Motor neuron (in vitro differentiated cells): Measurements from ENCODE around the gene SDR39U1. TPM values are rescaled to one million over a fixed set of nuclear protein-coding genes. Genes with fewer than 3 reads are reported as not detected.

ENCODE experiments used
- ATAC-seq, 8 experiments: fragments of 200-7000 bp; cut with Tn5 transposase; replicated peaks in 6 of 8; 2 replicates each; pipeline ENCODE4 v1.8.0; 2021; ENCODE audit warnings: mild to moderate bottlenecking in 8 of 8, moderate library complexity in 8 of 8
- H3K27ac ChIP-seq, 2 donors: fragments of 250-450 bp; sonication (Bioruptor Pico); 2 replicates each; pipeline ENCODE4 v1.9.0; 2021; ENCODE audit warnings: antibody characterized with exemption in 2 of 2, mild to moderate bottlenecking in 2 of 2, moderate library complexity in 1 of 2
- H3K4me1 ChIP-seq, 2 donors: fragments of 250-450 bp; sonication (Bioruptor Pico); replicated peaks in 1 of 2; 2 replicates each; pipeline ENCODE4 v1.6.1; 2021; ENCODE audit warnings: antibody characterized with exemption in 2 of 2, mild to moderate bottlenecking in 2 of 2, moderate library complexity in 1 of 2
- H3K4me3 ChIP-seq, 5 donors: fragments of 250-450 bp; sonication (Bioruptor Pico); 2 replicates each; pipeline ENCODE4 v1.9.0; 2021; ENCODE audit warnings: antibody characterized with exemption in 5 of 5, mild to moderate bottlenecking in 5 of 5, moderate library complexity in 4 of 5
- WGBS, 10 experiments: fragments of 450-650 bp; shearing (Covaris generic); methylation state at CpG; one replicate each; pipeline ENCODE4 v1.0.0; 2022; 5-methylcytosine and 5-hydroxymethylcytosine counted together
- in situ Hi-C, 9 experiments: fragments of 400-800 bp; cut with MboI; loops; one replicate each; pipeline ENCODE4 v1.15.0; 2021; ENCODE audit warnings: low sequenced_read_pairs in 9 of 9, low pct_unique_long_range_greater_than_20kb in 2 of 9; ENCODE audit not compliant: unreplicated experiment in 9 of 9
- total RNA-seq, 8 experiments: library from RNA; unstranded; fragments of 300-600 nt; gene quantifications; 2 replicates each; pipeline versions ENCODE4 v1.2.3 to v1.2.4, GENCODE V29; 2022

The SDR39U1 gene
- total RNA-seq, 8 experiments from 2014 or later = 34.6 to 72.5 (median 55.1) TPM

DNA sequence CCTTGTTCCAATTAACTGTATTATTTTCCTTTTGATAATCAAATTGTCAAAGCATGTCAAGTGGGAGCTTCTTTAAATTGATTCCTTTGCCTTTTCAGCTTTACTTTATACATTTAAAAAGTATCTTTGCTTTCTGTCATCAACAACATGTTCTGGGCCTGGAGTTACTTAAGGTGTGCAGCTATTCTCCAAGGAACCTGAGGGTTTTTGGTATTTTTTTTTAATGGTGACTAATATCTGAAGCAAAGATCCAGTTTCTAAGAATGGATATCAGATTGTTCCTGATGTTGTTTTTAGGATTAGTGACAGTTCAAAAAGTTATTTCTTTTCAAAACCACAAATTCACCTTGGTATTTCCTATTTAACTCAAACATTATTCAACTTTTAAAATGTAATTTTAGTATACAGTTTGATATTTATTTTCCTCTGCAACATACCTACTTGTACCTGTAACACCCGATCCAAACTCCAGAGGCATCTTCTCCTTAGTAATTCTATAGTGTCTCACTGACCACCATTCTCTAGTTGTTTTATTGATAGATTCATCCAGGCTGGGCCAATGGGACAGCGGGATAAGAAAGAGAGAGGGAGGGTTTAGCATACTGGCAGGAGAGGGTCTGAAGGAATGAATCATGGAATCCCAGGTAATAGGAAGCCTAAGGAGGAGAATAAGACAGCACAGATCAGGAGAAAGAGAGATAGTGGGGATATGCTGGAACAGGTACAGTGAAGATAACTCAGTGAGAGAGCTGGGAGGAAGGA is 16.2 kb downstream of the SDR39U1 start:
- no peak for ATAC-seq
- Histone ChIP-seq H3K4me3 (no peak overlapping the region), H3K27ac (no peak overlapping the region), H3K4me1 (peaks cover 0 to 11% of the 10 kb centered on the region in 2 donors)
- 57 to 100% (median 94%) methylated on average over 1 to 2 of the region's 2 CpGs; no CpG with 5 or more reads in 1 of the 10 experiments for WGBS, 10 experiments
- in situ Hi-C loops = loop anchor here in 4 of 9 experiments (25.0 kb wide), 1 partner anchor 89 kb away; the partner anchor contains the start of genes ADCY4 (in 4 of the 4) and RIPK3 (in 4 of the 4)

DNA sequence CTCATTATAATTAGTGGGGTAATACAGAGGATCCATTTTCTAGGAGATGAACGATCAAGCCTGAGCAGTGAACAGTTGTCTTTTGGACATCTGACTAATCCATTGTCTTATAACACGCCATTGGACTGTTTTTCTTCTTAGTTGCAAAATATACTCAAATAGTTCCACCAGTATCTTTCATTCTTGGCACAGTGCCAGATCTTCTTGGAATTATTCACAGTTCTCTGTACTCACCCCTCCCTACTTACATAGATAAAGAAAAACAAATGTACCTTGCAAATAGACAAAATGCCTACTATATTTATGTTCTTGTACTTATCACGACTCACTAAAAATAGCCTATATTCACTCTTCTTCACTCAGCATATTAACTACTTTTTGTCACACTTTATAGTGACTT is 16.9 kb downstream of the SDR39U1 start:
- no peak overlapping the region for H3K4me3 ChIP-seq
- WGBS, 10 experiments = 0 to 88% (median 68%) methylated on average over 2 to 3 of the region's 3 CpGs; no CpG with 5 or more reads in 1 of the 10 experiments
- peaks cover 0 to 5% of the 10 kb centered on the region in 2 donors for H3K4me1 ChIP-seq
- ATAC-seq = peak in 2 of 8 experiments; percentile 4 to 9
- in situ Hi-C loops = loop anchor here in 4 of 9 experiments (25.0 kb wide), 1 partner anchor 88 kb away; the partner anchor contains the start of genes ADCY4 (in 4 of the 4) and RIPK3 (in 4 of the 4)
- no peak overlapping the region for H3K27ac ChIP-seq

- in situ Hi-C loops = no loop called here
These were observed 19.6 kb downstream of the SDR39U1 start for GRCh38 chr14:24422694-24423601.

DNA sequence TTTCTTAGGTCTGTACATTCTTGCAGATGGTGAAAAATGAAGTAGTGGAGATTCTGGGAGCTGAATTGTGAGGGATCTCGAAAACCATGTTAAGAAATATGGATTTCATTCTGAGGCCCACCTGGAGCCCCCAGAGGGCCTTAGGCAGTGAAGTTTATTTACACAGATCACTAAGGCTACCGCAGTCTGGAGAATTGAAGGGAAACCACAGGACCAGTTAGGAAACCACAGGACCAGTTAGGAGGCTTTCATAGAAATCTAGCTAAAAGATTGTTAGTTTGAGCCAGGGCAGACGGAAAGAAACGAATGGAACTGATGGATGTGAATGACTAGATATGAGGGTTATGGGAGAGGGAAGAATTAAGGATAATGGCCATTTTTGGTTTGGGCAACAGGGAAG is 20.3 kb downstream of the SDR39U1 start:
- H3K4me1 ChIP-seq = no peaks in the 10 kb centered on the region
- WGBS, 10 experiments = 20 to 86% (median 80%) methylated on average over 1 to 4 of the region's 4 CpGs; no CpG with 5 or more reads in 1 of the 10 experiments
- no peak overlapping the region for H3K4me3 ChIP-seq
- H3K27ac ChIP-seq = no peak overlapping the region
- in situ Hi-C loops = no loop called here
- no peak for ATAC-seq

More at GRCh38 chr14:24422694-24423601, 19.6 kb downstream of the SDR39U1 start:
- ATAC-seq = no peak
- Histone ChIP-seq H3K4me1 (no peaks in the 10 kb centered on the region), H3K4me3 (no peak overlapping the region), H3K27ac (no peak overlapping the region)
- WGBS, 10 experiments = 59 to 92% (median 78%) methylated on average over 2 to 12 of the region's 12 CpGs; no CpG with 5 or more reads in 1 of the 10 experiments

DNA sequence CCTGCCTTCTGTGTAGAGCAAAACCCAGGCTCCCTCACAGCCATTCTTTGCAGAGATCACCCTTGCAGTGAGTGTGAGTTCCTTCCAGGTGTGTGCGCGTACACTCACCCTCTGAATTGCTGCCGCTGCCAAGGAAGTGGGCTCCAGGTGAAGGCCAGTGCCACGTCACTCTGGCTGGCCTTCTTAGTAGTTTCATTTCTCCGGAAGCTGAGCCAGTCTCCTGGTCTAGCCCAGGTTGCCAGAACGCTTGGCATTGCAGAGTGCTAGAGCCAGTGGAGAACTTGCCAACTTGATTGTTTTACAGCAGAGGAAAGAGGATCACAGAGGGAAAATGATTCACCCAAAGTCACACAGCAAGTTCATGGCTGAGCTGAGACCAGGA is 24.1 kb downstream of the SDR39U1 start:
- WGBS, 10 experiments = 0 to 100% (median 80%) methylated on average over 1 to 3 of the region's 6 CpGs; no CpG with 5 or more reads in 5 of the 10 experiments
- Histone ChIP-seq H3K27ac (no peak overlapping the region), H3K4me3 (no peak overlapping the region), H3K4me1 (no peaks in the 10 kb centered on the region)
- peak in 3 of 8 experiments; percentile 8 to 22 (median 8) for ATAC-seq
- in situ Hi-C loops = no loop called here

DNA sequence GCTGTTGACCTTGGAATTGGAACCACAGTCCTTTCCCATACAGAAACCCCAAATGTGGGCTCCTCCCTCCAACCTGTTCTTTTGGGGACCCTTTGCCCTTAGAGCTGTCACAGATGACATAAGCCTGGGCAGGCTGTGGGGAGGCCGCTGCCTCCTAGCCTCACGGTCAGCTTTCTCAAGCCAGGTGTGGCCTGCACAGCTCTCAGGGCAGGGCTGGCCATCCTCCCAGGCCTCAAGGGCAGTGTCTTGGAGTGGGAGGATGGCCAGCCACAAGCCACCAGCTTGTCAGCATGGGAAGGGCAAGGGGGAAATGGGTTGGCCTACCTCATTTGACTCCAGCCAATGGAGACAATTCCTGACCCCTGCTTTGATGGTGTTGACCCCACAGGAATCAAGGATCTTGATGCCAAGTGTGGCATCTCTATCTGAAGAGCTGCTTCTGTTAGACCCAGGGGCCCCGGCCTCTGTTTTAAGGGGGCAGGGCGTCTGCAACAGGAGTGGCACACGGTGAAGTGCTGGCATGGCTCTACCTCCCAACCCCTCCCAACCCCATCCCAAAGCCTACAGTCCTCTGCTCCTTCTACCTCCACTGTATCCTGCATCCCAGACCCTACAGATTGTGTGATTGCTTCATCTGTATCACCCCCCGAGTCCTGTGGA is 24.6 kb downstream of the SDR39U1 start:
- WGBS, 10 experiments = 0 to 100% (median 53%) methylated on average over 1 to 3 of the region's 6 CpGs; no CpG with 5 or more reads in 3 of the 10 experiments
- ATAC-seq = peak in 2 of 8 experiments; percentile 43 to 60
- H3K27ac ChIP-seq = no peak overlapping the region
- in situ Hi-C loops = no loop called here
- no peak overlapping the region for H3K4me3 ChIP-seq
- H3K4me1 ChIP-seq = no peaks in the 10 kb centered on the region

DNA sequence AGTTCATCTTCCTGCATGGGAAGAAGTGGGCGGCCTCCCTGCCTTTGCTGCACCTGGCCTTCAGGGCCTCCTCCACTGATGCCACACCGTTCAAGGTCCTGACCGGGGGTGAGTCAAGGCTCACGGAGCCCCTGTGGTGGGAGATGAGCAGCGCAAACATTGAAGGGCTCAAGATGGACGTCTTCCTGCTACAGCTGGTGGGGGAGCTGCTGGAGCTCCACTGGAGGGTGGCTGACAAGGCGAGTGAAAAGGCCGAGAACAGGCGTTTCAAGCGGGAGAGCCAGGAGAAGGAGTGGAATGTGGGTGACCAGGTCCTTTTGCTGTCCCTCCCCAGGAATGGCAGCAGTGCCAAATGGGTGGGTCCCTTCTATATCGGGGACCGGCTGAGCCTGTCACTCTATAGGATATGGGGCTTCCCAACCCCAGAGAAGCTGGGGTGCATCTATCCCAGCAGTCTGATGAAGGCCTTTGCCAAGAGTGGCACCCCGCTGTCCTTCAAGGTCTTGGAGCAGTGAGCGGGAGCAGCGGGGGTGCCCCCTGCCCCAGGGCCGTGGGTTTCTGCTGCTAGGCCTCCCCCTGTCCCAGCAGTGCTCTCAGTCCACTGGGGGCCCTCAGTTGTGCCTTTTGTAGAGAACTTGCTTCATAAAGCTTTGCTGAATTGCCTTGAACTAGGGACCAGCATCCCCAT is 25.5 kb downstream of the SDR39U1 start:
- H3K4me3 ChIP-seq = no peak overlapping the region
- in situ Hi-C loops = no loop called here
- ATAC-seq = peak in 1 of 8 experiments; percentile 7
- WGBS, 10 experiments = 40 to 96% (median 90%) methylated on average over 1 to 8 of the region's 16 CpGs; no CpG with 5 or more reads in 3 of the 10 experiments
- H3K4me1 ChIP-seq = no peaks in the 10 kb centered on the region
- no peak overlapping the region for H3K27ac ChIP-seq

- H3K27ac ChIP-seq = no peak overlapping the region
- in situ Hi-C loops = no loop called here
- WGBS, 10 experiments = 60 to 93% (median 90%) methylated on average over 1 to 6 of the region's 19 CpGs; no CpG with 5 or more reads in 4 of the 10 experiments
- H3K4me1 ChIP-seq = no peaks in the 10 kb centered on the region
- H3K4me3 ChIP-seq = no peak overlapping the region
- ATAC-seq = no peak
These were observed 26.2 kb downstream of the SDR39U1 start for GRCh38 chr14:24416254-24416931.

DNA sequence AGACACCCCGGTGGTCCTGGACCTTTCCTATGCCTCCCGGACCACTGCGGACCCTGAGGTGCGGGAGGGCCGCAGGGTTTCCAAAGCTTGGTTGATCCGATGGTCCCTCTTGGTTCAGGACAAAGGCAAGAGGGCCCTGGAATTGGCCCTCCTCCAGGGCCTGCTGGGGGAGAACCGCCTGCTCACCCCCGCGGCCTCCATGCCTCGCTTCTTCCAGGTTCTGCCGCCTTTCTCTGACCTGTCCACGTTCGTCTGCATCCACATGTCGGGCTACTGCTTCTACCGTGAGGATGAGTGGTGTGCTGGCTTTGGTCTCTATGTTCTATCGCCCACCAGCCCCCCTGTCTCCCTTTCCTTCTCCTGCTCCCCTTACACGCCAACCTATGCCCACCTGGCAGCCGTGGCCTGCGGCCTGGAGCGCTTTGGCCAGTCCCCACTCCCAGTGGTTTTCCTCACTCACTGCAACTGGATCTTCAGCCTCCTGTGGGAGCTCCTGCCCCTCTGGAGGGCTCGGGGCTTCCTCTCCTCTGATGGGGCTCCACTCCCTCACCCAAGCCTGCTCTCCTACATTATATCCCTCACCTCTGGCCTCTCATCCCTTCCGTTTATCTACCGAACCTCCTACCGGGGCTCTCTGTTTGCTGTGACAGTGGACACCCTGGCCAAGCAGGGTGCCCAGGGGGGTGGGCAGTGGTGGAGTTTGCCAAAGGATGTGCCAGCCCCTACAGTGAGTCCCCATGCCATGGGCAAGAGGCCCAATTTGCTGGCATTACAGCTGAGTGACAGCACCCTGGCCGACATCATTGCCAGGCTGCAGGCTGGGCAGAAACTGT is 26.9 kb downstream of the SDR39U1 start:
- in situ Hi-C loops = no loop called here
- 40 to 100% (median 91%) methylated on average over 1 to 15 of the region's 25 CpGs; no CpG with 5 or more reads in 4 of the 10 experiments for WGBS, 10 experiments
- no peak for ATAC-seq
- no peak overlapping the region for H3K27ac ChIP-seq
- H3K4me1 ChIP-seq = no peaks in the 10 kb centered on the region
- no peak overlapping the region for H3K4me3 ChIP-seq

- in situ Hi-C loops = no loop called here
- H3K27ac ChIP-seq = no peak overlapping the region
- no peaks in the 10 kb centered on the region for H3K4me1 ChIP-seq
- 65 to 92% (median 90%) methylated on average over 2 to 8 of the region's 15 CpGs; no CpG with 5 or more reads in 6 of the 10 experiments for WGBS, 10 experiments
- no peak for ATAC-seq
- H3K4me3 ChIP-seq = no peak overlapping the region
These were observed 27.7 kb downstream of the SDR39U1 start for GRCh38 chr14:24414732-24415420.

DNA sequence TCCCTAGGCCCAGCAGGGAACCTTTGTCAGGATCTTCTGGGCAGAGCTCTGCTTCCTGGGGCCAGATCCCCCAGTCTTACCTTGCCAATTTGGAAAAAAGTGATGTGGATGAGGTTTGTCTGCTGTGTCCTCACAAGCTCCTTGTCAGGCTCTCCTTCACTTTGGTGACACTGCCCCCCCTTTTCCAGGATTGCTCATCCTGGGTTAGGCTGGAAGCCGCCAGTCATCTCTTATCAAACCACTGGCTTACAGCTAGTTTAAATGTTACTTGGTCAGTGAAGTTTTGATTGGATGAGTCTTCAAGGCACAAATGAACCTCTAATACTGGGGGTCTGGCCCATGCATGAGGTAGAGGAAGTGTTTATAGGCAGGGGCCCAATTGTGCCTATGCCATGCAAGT is 28.5 kb downstream of the SDR39U1 start:
- WGBS, 10 experiments = 100% methylated on average over 1 of the region's 1 CpG; no CpG with 5 or more reads in 9 of the 10 experiments
- Histone ChIP-seq H3K4me1 (no peaks in the 10 kb centered on the region), H3K4me3 (no peak overlapping the region), H3K27ac (no peak overlapping the region)
- in situ Hi-C loops = no loop called here
- ATAC-seq = no peak
